A549 (cell line): ENCODE measurements around the gene RNASEH1. TPM values are rescaled to one million over a fixed set of nuclear protein-coding genes. Genes with fewer than 3 reads are reported as not detected.

Source experiments
- ATAC-seq, 2 experiments: fragments of 200-7000 bp in 1 of 2; fragments of >200 bp in 1 of 2; cut with Nextera tagmentation in 1 of 2; cut with Tn5 transposase in 1 of 2; 3 replicates each; pipeline versions ENCODE4 v1.8.0 to v1.9.1; 2018 to 2020; ENCODE audit warnings: mild to moderate bottlenecking in 1 of 2, moderate library complexity in 1 of 2
- CTCF ChIA-PET: fragments of 300-600 bp; sonication (Branson Sonifier 250); formaldehyde crosslinking; extraction: SDS; loops from one replicate; lab custom pipeline; 2021; ENCODE audit warnings: antibody characterized with exemption, inconsistent platforms; lab: Yijun Ruan, JAX
- POLR2A ChIA-PET: fragments of 350-600 bp; formaldehyde crosslinking; extraction: SDS; loops from one replicate; lab custom pipeline; 2021; ENCODE audit warnings: antibody characterized with exemption, inconsistent platforms; lab: Yijun Ruan, JAX
- DNase-seq, 2 experiments: peaks; one replicate each; pipeline versions ENCODE4 v3.0.0 to v3.0.0-alpha.2; 2011 to 2016; ENCODE audit warnings: low read depth in 1 of 2, low spot score in 1 of 2
- FAIRE-seq: peaks from 2 replicates; lab custom pipeline; 2011; peaks lifted over from hg19 to GRCh38; lab: Jason Lieb, UNC
- H3K27ac ChIP-seq, 2 experiments: fragments of >200 bp; sonication (Bioruptor Twin); formaldehyde crosslinking; 3 replicates each; pipeline ENCODE4 v1.5.1; 2016 to 2017
- H3K4me1 ChIP-seq: fragments of >200 bp; sonication (Bioruptor Twin); formaldehyde crosslinking; 3 replicates; pipeline ENCODE4 v1.6.1; 2016
- H3K4me2 ChIP-seq: fragments of >200 bp; sonication (Bioruptor Twin); formaldehyde crosslinking; 3 replicates; pipeline ENCODE4 v1.6.1; 2016
- H3K4me3 ChIP-seq: fragments of >200 bp; sonication (Bioruptor Twin); formaldehyde crosslinking; 3 replicates; pipeline ENCODE4 v1.5.1; 2016
- H3K9me3 ChIP-seq: fragments of >200 bp; sonication (Bioruptor Twin); formaldehyde crosslinking; 3 replicates; pipeline ENCODE4 v1.6.1; 2016
- CBX2 ChIP-seq: fragments of 200-600 bp; sonication (generic); IDR thresholded peaks from 2 replicates; pipeline ENCODE4 v1.6.1; 2016; ENCODE audit warnings: low read depth, mild to moderate bottlenecking, borderline replicate concordance
- CHD2 ChIP-seq: fragments of 150-350 bp; IDR thresholded peaks from 2 replicates; pipeline ENCODE4 v1.6.1; 2014; ENCODE audit warnings: low read length; ENCODE audit not compliant: partially characterized antibody
- HEYL ChIP-seq: fragments of 250-450 bp; sonication (Bioruptor Pico); IDR thresholded peaks from 2 replicates; pipeline ENCODE4 v1.8.0; 2021; ENCODE audit warnings: mild to moderate bottlenecking, moderate library complexity
- HOXA7 ChIP-seq: fragments of 250-450 bp; sonication (Bioruptor Pico); IDR thresholded peaks from 2 replicates; pipeline ENCODE4 v1.5.0; 2020; ENCODE audit warnings: mild to moderate bottlenecking, moderate library complexity
- HOXB5 ChIP-seq: fragments of 250-450 bp; sonication (Bioruptor Pico); IDR thresholded peaks from 2 replicates; pipeline ENCODE4 v1.5.0; 2020; ENCODE audit warnings: mild to moderate bottlenecking, moderate library complexity
- JUN ChIP-seq, 2 experiments: fragments of >200 bp; sonication (Bioruptor Twin); formaldehyde crosslinking; IDR thresholded peaks; 2 replicates in 1 of 2; 3 replicates in 1 of 2; pipeline ENCODE4 v1.6.1; 2016 to 2017
- KDM1A ChIP-seq: fragments of 200-600 bp; sonication (generic); IDR thresholded peaks from 2 replicates; pipeline ENCODE4 v1.6.1; 2016; ENCODE audit warnings: low read depth, mild to moderate bottlenecking
- KDM5A ChIP-seq: fragments of 200-600 bp; sonication (generic); IDR thresholded peaks from 2 replicates; pipeline ENCODE4 v1.6.1; 2016; ENCODE audit warnings: antibody characterized with exemption, mild to moderate bottlenecking
- POLR2AphosphoS2 ChIP-seq: conservative IDR thresholded peaks from 2 replicates; pipeline ENCODE4 v1.6.1; 2012; ENCODE audit warnings: low read length, improper control_type of control experiment, inconsistent platforms
- RARB ChIP-seq: fragments of 250-450 bp; sonication (Bioruptor Pico); IDR thresholded peaks from 2 replicates; pipeline ENCODE4 v1.8.0; 2021; ENCODE audit warnings: mild to moderate bottlenecking, moderate library complexity
- RCOR1 ChIP-seq: fragments of 150-350 bp; IDR thresholded peaks from 2 replicates; pipeline ENCODE4 v1.6.1; 2014; ENCODE audit warnings: antibody characterized with exemption, low read length, low read depth
- RFX5 ChIP-seq: fragments of 450-650 bp; IDR thresholded peaks from 2 replicates; pipeline ENCODE4 v1.7.1; 2014; ENCODE audit warnings: antibody characterized with exemption, mild to moderate bottlenecking, moderate library complexity
- TP53 ChIP-seq: fragments of 250-450 bp; sonication (Bioruptor Pico); IDR thresholded peaks from 2 replicates; pipeline ENCODE4 v1.5.0; 2021; ENCODE audit warnings: mild to moderate bottlenecking, moderate library complexity
- ZFP36 ChIP-seq: fragments of 450-650 bp; IDR thresholded peaks from 2 replicates; pipeline ENCODE4 v1.6.1; 2014; ENCODE audit warnings: borderline replicate concordance; ENCODE audit not compliant: partially characterized antibody
- ZNF302 ChIP-seq: fragments of 250-450 bp; sonication (Bioruptor Pico); IDR thresholded peaks from 2 replicates; pipeline ENCODE4 v1.9.0; 2021; ENCODE audit warnings: inconsistent platforms, mild to moderate bottlenecking, moderate library complexity
- WGBS: methylation state at CpG from one replicate; pipeline ENCODE4 v1.1.6; 2017; ENCODE audit errors: missing lambda C conversion rate; 5-methylcytosine and 5-hydroxymethylcytosine counted together
- polyA plus RNA-seq, 4 experiments: library from polyadenylated mRNA; depleted of rRNA in 3 of 4; stranded (reverse); fragments of >200 nt; fragmentation: RNase III in 1 of 4; extraction: RNeasy Plus Mini Kit Qiagen cat#74134 plus additional on column Dnase treatment in 1 of 4; gene quantifications; 2 replicates in 3 of 4; 3 replicates in 1 of 4; pipeline ENCODE4 v1.2.3, GENCODE V29; 2011 to 2017
- TF ChIP-seq, protein P1 (sequence below): IDR thresholded peaks from 2 replicates; pipeline ENCODE4 v1.6.1; 2012
- TF ChIP-seq, protein P2 (sequence below): fragments of 250-450 bp; sonication (Bioruptor Pico); IDR thresholded peaks from 2 replicates; pipeline ENCODE4 v1.5.0; 2020; ENCODE audit warnings: low read depth, mild to moderate bottlenecking, moderate library complexity
- TF ChIP-seq, protein P3 (sequence below): fragments of 200-600 bp; sonication (generic); IDR thresholded peaks from 2 replicates; pipeline ENCODE4 v1.6.1; 2016; ENCODE audit warnings: antibody characterized with exemption, mild to moderate bottlenecking, moderate library complexity
- TF ChIP-seq, protein P4 (sequence below): fragments of >200 bp; sonication (Bioruptor Twin); formaldehyde crosslinking; IDR thresholded peaks from 2 replicates; pipeline ENCODE4 v1.6.1; 2016
- TF ChIP-seq, protein P5 (sequence below): fragments of 150-350 bp; IDR thresholded peaks from 2 replicates; pipeline ENCODE4 v1.6.1; 2014; ENCODE audit warnings: low read depth, mild to moderate bottlenecking, low read length

The RNASEH1 gene
- polyA plus RNA-seq, 2 of the 4 experiments (the other 2 are of a cell fraction), result 54.3 to 55.3 TPM

DNA sequence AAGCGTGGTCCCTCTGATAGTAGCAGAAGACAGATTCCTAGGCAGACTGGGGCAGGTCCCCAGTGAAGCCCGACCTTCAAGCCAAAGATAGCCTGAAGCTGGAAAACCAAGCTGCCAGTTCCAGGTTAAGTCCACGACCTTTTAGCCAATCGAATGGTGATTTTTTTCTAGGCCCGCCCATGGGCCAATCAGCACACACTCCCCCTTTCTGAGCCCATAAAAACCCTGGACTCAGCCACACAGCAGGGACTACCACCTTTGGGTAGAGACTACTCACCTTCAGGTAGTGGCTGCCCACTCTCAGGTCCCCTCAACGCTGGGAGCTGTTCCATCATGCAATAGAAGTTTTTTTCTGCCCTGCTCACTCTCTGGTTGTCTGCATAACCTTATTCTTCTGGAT is 24.3 kb downstream of the RNASEH1 start:
- ChIA-PET CTCF (interaction anchor here (3.4 kb wide), 1 partner anchor 10 kb away, joined by 25 read pairs; no protein-coding TSS in a partner anchor), POLR2A (no interaction called here)
- peaks cover 18% of the 10 kb centered on the region for H3K4me1 ChIP-seq
- TF ChIP-seq, protein P1, sequence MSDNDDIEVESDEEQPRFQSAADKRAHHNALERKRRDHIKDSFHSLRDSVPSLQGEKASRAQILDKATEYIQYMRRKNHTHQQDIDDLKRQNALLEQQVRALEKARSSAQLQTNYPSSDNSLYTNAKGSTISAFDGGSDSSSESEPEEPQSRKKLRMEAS, result no peak
- no peak for TF ChIP-seq HOXB5 (CRISPR knock-in tag)
- no peak for TF ChIP-seq RARB (CRISPR knock-in tag)
- TF ChIP-seq ZNF302 (CRISPR knock-in tag), result no peak
- TF ChIP-seq KDM5A, result no peak
- TF ChIP-seq TP53 (CRISPR knock-in tag), result no peak
- TF ChIP-seq, protein P2, sequence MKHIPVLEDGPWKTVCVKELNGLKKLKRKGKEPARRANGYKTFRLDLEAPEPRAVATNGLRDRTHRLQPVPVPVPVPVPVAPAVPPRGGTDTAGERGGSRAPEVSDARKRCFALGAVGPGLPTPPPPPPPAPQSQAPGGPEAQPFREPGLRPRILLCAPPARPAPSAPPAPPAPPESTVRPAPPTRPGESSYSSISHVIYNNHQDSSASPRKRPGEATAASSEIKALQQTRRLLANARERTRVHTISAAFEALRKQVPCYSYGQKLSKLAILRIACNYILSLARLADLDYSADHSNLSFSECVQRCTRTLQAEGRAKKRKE, result no peak
- no peak for TF ChIP-seq RFX5
- no peak for TF ChIP-seq CHD2
- no peak overlapping the region for H3K27ac ChIP-seq
- H3K9me3 ChIP-seq, result no peaks in the 10 kb centered on the region
- FAIRE-seq, result no peak
- no peak overlapping the region for H3K4me3 ChIP-seq
- no peak for ATAC-seq
- H3K4me2 ChIP-seq, result no peak overlapping the region
- 81% methylated on average over 6 of the region's 6 CpGs for WGBS
- DNase-seq, result no peak

DNA sequence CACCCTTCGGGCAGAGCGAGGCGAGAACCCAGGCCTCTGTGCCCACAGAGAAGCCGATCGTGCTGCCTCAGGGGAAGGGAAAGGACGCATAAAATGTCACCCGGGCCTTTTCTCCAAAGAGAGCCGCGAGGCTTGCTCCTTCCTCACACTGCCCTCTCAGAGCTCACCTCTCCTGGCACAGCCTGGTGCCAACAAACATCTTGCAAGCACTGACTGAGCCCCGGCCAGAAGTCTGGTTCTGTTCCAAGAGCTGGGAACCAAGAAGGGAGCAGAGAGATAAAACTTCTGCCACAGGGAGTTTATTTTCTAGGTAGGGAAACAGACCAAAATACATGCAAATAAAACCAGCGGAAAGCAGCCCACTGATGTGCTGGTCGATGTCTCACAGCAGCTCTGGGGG is 25.2 kb downstream of the RNASEH1 start:
- no peak for FAIRE-seq
- TF ChIP-seq, protein P3, sequence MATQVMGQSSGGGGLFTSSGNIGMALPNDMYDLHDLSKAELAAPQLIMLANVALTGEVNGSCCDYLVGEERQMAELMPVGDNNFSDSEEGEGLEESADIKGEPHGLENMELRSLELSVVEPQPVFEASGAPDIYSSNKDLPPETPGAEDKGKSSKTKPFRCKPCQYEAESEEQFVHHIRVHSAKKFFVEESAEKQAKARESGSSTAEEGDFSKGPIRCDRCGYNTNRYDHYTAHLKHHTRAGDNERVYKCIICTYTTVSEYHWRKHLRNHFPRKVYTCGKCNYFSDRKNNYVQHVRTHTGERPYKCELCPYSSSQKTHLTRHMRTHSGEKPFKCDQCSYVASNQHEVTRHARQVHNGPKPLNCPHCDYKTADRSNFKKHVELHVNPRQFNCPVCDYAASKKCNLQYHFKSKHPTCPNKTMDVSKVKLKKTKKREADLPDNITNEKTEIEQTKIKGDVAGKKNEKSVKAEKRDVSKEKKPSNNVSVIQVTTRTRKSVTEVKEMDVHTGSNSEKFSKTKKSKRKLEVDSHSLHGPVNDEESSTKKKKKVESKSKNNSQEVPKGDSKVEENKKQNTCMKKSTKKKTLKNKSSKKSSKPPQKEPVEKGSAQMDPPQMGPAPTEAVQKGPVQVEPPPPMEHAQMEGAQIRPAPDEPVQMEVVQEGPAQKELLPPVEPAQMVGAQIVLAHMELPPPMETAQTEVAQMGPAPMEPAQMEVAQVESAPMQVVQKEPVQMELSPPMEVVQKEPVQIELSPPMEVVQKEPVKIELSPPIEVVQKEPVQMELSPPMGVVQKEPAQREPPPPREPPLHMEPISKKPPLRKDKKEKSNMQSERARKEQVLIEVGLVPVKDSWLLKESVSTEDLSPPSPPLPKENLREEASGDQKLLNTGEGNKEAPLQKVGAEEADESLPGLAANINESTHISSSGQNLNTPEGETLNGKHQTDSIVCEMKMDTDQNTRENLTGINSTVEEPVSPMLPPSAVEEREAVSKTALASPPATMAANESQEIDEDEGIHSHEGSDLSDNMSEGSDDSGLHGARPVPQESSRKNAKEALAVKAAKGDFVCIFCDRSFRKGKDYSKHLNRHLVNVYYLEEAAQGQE, result no peak
- TF ChIP-seq, protein P4, sequence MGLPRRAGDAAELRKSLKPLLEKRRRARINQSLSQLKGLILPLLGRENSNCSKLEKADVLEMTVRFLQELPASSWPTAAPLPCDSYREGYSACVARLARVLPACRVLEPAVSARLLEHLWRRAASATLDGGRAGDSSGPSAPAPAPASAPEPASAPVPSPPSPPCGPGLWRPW, result no peak
- TF ChIP-seq KDM5A (no peak), ZFP36 (no peak), KDM1A (no peak), HOXA7 (CRISPR knock-in tag) (no peak), RFX5 (no peak), HEYL (no peak), JUN (IDR thresholded peaks at IDR 0.05) (no peak), TP53 (CRISPR knock-in tag) (no peak), RCOR1 (no peak), POLR2AphosphoS2 (no peak), CBX2 (no peak)
- TF ChIP-seq, protein P1, result no peak
- TF ChIP-seq, protein P5, sequence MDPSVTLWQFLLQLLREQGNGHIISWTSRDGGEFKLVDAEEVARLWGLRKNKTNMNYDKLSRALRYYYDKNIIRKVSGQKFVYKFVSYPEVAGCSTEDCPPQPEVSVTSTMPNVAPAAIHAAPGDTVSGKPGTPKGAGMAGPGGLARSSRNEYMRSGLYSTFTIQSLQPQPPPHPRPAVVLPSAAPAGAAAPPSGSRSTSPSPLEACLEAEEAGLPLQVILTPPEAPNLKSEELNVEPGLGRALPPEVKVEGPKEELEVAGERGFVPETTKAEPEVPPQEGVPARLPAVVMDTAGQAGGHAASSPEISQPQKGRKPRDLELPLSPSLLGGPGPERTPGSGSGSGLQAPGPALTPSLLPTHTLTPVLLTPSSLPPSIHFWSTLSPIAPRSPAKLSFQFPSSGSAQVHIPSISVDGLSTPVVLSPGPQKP, result no peak
- no peak overlapping the region for H3K4me3 ChIP-seq
- ATAC-seq, result no peak
- ChIA-PET CTCF (no interaction called here), POLR2A (interaction anchor here (1.0 kb wide), 1 partner anchor 25 kb away, joined by 3 read pairs; the partner anchor contains the start of gene RNASEH1)
- H3K4me2 ChIP-seq, result no peak overlapping the region
- DNase-seq, result no peak
- H3K27ac ChIP-seq, result no peak overlapping the region
- H3K4me1 ChIP-seq, result peaks cover 18% of the 10 kb centered on the region
- WGBS, result 95% methylated on average over 12 of the region's 12 CpGs
- H3K9me3 ChIP-seq, result no peaks in the 10 kb centered on the region
